HEK293T (cell line): Measurements from ENCODE around the gene MUCL3.

Experiments used
- ARNT ChIP-seq: fragments of 450-650 bp; IDR thresholded peaks from 2 replicates; pipeline ENCODE4 v1.6.1; 2017; ENCODE audit warnings: mild to moderate bottlenecking
- ELF4 ChIP-seq: fragments of 450-650 bp; IDR thresholded peaks from 2 replicates; pipeline ENCODE4 v1.6.1; 2017; ENCODE audit warnings: antibody characterized with exemption
- FOXK2 ChIP-seq: fragments of 450-650 bp; IDR thresholded peaks from 2 replicates; pipeline ENCODE4 v1.6.1; 2016; ENCODE audit warnings: mild to moderate bottlenecking
- SP1 ChIP-seq: fragments of 450-650 bp; IDR thresholded peaks from 2 replicates; pipeline ENCODE4 v1.6.1; 2017
- TF ChIP-seq, protein P1 (sequence below): fragments of 450-650 bp; IDR thresholded peaks from 2 replicates; pipeline ENCODE4 v1.6.1; 2016

DNA sequence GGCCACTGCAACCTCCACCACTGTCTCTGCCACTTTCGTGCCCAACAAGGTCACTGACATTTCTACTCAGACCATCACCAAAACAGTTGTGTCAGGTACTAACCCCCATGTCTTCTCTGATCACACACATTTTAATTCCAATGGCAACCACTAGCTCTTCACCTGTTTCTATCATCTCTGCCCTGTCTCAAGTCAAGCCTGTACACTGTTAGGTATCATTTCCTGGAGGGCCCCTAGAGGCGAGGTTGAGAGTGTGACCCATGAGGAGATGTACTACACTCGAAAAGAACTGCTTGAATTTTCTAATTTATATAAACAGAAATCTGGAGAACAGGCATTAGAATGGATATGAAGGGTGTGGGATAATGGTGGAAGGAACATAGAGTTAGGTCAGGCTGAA, 25.4 kb downstream of the MUCL3 start:
- TF ChIP-seq ELF4 (no peak), ARNT (no peak), SP1 (no peak), FOXK2 (no peak)
- TF ChIP-seq, protein P1, sequence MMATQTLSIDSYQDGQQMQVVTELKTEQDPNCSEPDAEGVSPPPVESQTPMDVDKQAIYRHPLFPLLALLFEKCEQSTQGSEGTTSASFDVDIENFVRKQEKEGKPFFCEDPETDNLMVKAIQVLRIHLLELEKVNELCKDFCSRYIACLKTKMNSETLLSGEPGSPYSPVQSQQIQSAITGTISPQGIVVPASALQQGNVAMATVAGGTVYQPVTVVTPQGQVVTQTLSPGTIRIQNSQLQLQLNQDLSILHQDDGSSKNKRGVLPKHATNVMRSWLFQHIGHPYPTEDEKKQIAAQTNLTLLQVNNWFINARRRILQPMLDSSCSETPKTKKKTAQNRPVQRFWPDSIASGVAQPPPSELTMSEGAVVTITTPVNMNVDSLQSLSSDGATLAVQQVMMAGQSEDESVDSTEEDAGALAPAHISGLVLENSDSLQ: no peak
